Kidney glomerular epithelial cell (primary cell): ENCODE data around the gene POLR3B.
"Not testable (repeated sequence)": the region's sequence is repeated elsewhere in the genome, so short reads cannot be mapped to it uniquely, and the experiment has no call there.

Experiments used
- DNase-seq: peaks from one replicate; lab custom pipeline; 2025; lab: John Stamatoyannopoulos, UW

Gene POLR3B

GRCh38 chr12:106342397-106343213 is 14.9 kb upstream of the POLR3B start:
- DNase-seq: peak; percentile 14

DNA sequence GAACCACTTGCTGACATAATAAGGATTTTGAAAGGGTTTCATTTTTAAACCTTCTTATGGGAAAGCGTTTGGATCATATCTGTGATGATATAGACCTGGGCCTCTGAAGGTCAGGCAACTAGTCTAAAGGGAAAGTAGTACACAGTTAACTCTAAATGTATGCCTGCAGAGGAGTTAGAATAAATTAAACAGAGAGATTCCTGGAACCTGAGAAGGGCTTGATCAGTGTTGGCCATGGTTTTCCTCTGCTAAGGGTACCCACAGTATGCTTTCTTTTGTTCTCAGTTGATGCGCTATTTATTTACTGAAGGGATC is 14.4 kb upstream of the POLR3B start:
- DNase-seq: no peak

DNA sequence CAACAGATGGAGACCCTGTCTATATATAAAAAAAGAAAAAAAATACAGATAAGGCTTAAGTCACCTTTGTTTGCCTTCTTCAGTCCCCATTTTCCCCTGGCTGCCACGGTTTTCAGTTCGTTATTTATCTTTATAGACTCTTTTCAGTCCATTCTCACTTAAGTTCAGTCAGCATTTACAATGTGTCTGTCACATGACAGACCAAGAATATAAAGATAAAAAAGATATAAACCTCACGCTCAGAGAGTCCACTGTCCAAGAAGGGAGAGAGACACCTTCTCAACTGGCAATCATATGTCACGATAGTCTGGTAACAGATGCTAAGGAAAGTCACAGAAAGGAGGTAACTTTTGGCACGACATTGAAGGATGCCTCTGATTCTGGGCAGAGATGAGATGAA is 13.4 kb upstream of the POLR3B start:
- DNase-seq: no peak

- DNase-seq: peak; percentile 19
Measured at GRCh38 chr12:106345746-106346145, 11.8 kb upstream of the POLR3B start.

GRCh38 chr12:106348411-106348810 is 9.1 kb upstream of the POLR3B start:
- no peak for DNase-seq

GRCh38 chr12:106353175-106353574 is 4.4 kb upstream of the POLR3B start:
- DNase-seq: no peak

DNA sequence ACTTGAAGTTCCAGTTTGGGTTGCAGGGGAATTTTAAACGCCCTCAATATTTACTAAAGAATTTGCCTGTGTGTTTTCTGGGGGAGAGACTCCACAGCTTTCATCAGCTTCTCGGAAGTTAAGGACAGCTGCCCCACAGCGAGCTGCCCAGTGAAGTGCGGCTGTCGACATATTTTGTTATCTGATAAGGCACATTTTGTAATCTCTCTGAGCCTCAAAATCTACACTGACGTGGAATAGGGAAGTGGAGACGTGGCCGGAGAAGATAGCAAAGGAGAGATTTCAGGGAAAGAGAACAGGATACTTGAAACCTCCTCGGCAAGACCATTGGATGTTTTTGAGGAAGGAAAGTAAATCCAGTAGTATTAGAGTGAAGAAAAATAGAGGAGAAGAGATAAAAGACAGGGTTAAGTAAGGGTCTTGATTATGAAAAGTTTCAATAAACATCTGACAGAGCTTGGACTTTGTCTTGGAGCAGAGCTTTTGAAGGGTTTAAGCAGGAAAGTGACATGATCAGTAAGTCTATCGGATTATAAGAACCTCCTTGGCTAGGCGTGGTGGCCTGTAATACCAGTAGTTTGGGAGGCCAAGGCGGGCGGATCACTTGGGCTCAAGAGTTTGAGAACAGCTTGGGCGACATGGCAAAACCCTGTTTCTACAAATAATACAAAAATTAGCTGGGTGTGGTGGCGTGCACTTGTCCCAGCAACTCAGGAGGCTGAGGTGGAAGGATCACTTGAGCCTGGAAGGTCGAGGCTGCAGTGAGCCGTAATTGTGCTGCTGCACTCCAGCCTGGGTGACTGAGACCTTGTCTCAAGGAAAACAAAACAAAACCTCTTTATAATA is 1.1 kb downstream of the POLR3B start:
- peak; percentile 79 for DNase-seq

DNA sequence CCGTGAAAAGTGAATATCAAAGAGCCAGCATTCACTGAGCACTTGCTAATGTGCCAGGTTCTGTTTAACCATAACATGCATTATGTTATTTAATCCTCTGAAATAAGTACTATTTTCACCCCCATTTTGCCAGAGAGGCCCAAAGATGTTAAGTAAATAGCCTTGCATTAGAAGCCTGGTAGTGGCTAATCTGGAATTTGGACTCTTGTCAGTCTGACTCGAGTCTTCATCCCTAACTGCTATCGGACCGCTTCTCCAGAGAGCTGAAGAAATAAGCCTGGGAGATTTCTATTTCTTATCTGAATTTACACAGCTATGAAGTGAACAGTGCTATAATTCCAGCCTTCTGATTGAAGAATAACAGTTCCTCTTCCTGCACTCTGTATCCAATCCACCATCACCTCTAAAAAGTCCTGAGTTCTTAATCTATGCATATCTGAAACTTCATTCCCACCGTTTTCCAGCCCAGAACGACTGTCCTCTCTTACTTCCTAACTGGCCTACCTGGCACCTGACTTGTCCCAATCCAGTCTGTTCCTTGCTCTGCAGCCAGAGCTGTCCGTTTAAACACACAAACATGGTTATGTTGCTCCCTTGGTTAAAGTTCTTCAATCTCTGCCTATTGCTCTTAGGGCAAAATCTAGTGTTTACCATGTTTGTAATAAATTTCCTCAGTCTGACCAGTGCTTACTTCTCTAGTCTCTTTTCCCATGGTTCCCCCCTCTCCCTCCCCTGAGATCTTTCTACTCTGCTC is 2.3 kb downstream of the POLR3B start:
- no peak for DNase-seq

DNA sequence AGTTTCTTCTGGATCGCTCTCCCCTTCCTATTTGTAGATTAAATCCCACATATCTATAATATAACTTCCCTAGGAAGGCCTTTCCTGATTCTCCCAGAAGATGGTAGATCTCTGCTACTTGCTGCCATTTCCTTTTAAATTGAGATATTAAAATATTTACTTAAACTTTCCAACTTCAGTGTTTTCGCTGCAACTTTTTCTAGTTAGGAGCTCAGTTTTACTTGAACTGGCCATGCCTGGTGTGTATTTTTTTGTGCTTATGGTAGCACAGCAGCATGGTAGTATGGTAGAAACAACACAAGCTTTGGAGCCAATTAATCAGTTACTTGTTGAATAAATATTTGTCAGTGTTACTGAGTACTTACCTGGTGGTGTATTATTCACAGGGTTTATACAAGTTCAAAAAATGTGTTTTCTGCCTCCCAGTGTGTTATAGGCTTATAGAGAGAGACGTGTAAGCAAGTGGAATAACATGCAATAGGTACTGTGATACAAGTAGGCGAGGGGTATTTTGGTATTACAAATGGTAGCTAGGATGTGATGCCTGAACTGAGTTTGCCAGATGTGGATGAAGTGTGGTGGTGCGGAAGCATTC is 2.9 kb downstream of the POLR3B start:
- no peak for DNase-seq

- no peak for DNase-seq
Measured at GRCh38 chr12:106362971-106363370, 5.4 kb downstream of the POLR3B start.

DNA sequence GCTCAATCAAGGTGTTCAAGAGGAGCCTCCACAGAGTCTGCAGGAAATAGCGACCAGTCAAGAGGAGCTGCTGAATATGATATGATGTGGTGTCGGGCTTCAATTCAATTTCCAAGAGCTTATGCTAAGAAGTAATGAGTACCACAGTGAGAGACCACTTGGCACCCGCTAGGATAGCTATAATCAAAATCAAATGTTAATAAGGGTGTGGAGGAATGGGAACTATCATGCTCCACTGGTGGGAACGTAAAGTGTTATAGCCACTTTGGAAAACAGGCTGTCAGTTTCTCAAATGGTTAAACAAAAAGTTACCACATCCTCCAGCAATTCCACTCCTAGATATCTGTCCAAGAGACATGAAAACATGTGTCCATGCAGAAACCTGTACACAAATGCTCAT is 6.7 kb downstream of the POLR3B start:
- DNase-seq: no peak

DNA sequence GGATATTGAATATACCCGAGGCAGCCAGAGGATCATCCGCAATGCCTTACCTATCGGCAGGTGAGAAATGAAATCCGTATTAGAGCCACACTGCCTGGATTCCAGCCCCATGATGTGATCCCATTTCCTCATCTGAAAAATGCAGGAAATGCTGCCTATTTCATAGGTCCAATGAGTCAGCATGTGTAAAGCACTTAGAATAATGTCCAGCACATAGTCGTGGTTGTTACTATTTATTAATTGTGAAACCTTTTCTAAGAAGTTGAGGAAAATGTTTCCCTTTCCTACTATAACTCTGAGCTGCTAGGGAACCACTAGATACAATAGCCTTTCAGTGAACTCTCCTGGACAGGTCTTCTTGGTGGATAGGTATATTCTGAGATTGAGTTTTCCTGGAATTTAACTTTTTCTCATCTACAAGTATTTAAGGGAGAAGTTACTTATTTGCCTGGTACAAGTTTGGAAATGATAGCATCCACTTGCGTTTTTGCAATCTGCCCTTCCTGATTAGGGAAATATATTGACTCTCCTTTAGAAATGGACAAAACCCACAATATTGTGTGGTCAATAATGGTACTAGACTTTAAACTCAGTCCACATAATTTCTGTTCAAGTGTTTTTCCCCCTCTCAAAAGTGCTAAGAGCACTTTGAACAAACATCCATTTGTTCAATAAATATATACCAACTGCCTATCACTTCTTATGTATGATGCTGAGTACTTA is 12.2 kb downstream of the POLR3B start:
- peak; percentile 66 for DNase-seq

DNA sequence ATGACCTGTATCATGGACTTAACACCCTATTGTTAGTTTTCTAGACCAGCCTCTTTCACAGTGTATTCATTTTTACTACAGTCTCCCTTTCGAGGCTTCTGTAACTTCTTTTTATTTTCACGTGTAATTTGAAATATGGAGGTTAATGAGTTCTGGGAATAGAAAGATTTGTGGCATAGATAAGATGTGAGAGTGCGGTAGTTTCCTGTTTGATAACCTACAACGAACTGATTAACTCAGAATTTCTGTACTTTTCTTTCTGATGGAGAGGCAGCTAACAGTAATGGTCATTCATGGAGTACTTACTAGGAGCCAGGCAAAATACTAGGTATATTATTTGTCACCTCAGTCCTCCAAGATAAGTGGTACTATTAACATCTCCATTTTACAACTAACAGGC is 21.2 kb downstream of the POLR3B start:
- DNase-seq: no peak

DNA sequence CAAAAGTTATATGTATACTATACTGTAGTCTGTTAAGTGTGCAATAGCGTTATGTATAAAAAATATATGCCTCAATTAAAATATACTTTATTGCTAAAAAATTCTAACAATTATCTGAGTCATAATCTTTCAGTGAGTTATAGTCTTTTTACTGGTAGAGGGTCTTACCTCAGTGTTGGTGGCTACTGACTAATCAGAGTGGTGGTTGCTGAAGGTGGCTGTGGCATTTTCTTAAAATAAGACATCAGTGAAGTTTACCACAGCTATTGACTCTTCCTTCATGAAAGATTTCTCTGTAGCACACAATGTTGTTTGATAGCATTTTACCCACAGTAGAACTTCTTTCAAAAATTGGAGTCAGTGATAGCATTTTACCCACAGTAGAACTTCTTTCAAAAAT is 23.4 kb downstream of the POLR3B start:
- DNase-seq: no peak

DNA sequence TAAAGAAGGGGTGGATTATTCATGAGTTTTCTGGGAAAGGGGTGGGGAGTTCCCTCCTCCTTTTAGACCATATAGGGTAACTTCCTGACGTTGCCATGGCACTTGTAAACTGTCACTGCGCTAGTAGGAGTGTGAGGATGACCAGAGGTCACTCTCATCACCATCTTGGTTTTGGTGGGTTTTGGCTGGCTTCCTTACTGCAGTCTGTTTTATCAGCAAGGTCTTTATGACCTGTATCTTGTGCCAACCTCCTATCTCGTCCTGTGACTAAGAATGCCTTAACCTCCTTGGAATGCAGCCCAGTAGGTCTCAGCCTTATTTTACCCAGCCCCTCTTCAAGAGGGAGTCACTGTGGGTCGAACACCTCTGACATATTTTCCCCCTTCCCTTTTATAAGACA is 24.3 kb downstream of the POLR3B start:
- not testable (repeated sequence) for DNase-seq

- DNase-seq: no peak
Measured at GRCh38 chr12:106386813-106387535, 29.4 kb downstream of the POLR3B start.

- no peak for DNase-seq
Measured at GRCh38 chr12:106387848-106388377, 30.4 kb downstream of the POLR3B start.

DNA sequence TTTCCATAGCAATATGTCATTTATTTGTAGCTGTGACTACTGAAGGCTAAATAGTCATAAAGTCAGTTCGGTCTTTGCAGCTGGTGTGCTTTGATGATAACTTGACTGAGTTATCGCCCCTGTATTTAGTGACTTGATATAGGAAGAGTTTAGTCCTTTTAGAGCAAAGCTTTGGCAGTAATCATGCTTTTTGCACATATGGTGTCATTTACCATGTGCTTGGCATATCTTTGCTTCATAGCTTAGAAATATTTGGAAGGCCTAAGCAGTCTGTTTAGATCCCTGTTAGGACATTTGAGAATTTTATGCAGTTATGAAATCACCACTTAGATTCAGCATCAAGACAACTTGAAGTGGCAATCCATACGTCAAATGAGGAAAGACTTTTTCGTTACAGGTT is 31.6 kb downstream of the POLR3B start:
- no peak for DNase-seq

DNA sequence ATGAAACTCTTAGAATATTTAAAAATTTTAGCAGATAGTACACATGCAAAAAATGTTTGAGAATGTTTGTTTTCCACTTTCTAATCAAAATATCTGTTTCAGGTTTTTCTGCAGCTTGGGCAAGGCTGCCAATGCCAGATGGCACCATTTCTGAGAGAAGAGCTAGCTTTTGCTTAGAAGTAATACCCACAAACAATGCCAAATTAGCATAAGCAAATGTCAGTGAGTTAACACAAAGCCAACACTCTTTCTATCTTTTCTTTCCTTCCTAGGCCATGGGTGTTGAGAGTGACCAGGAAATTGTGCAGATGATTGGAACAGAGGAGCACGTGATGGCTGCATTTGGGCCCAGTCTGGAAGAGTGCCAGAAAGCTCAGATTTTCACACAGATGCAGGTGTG is 35.2 kb downstream of the POLR3B start:
- DNase-seq: no peak

- DNase-seq: no peak
Measured at GRCh38 chr12:106409878-106410277, 52.3 kb downstream of the POLR3B start.

- DNase-seq: no peak
Measured at GRCh38 chr12:106412563-106412962, 55.0 kb downstream of the POLR3B start.
